ENCODE measurements around the gene APC. TPM values are rescaled to one million over a fixed set of nuclear protein-coding genes. Genes with fewer than 3 reads are reported as not detected.

Gene APC
- total and polyA plus RNA-seq, 8 donors, result 2.0 to 175 (median 30.5) TPM

- no peaks in the 10 kb centered on the region for H3K9me3 ChIP-seq
- peaks cover 26 to 82% (median 75%) of the 10 kb centered on the region in 4 donors for H3K36me3 ChIP-seq
- no peak overlapping the region for H3K4me3 ChIP-seq
- intact Hi-C loops (cut with DNase I; ENCODE audit: low total_unique reads), result no loop called here
- no peak for TF ChIP-seq POLR2AphosphoS5 (IDR thresholded peaks at IDR 0.05)
- TF ChIP-seq POLR2A (IDR thresholded peaks at IDR 0.05), result no peak
- DNase-seq, result no peak
- H3K27ac ChIP-seq, result no peak overlapping the region
- no peaks in the 10 kb centered on the region for H3K4me1 ChIP-seq
- H3K27me3 ChIP-seq, result no peaks in the 10 kb centered on the region
These were observed 86.5 kb downstream of the APC start for GRCh38 chr5:112824197-112824596.

- H3K36me3 ChIP-seq, result peaks cover 14 to 88% (median 84%) of the 10 kb centered on the region in 4 donors
- intact Hi-C loops (cut with DNase I; ENCODE audit: low total_unique reads), result no loop called here
- no peaks in the 10 kb centered on the region for H3K27me3 ChIP-seq
- no peak for DNase-seq
- H3K4me3 ChIP-seq, result no peak overlapping the region
- H3K27ac ChIP-seq, result no peak overlapping the region
- no peaks in the 10 kb centered on the region for H3K9me3 ChIP-seq
- H3K4me1 ChIP-seq, result no peaks in the 10 kb centered on the region
- WGBS, 5 donors, result 78 to 93% (median 89%) methylated on average over 2 of the region's 2 CpGs
- TF ChIP-seq POLR2AphosphoS5 (IDR thresholded peaks at IDR 0.05) (no peak), EP300 (IDR thresholded peaks at IDR 0.05) (no peak), POLR2A (IDR thresholded peaks at IDR 0.05) (no peak), CTCF (IDR thresholded peaks at IDR 0.05) (no peak)
These were observed 92.7 kb downstream of the APC start for GRCh38 chr5:112830378-112830777.

GRCh38 chr5:112833971-112834370 lies 96.3 kb downstream of the APC start:
- no peak overlapping the region for H3K27ac ChIP-seq
- DNase-seq, result no peak
- H3K4me3 ChIP-seq, result no peak overlapping the region
- no peak for TF ChIP-seq POLR2A (IDR thresholded peaks at IDR 0.05)
- TF ChIP-seq POLR2AphosphoS5 (IDR thresholded peaks at IDR 0.05), result no peak
- TF ChIP-seq CTCF (IDR thresholded peaks at IDR 0.05), result no peak
- no peak for TF ChIP-seq EP300 (IDR thresholded peaks at IDR 0.05)
- peaks cover 15 to 97% (median 88%) of the 10 kb centered on the region in 4 donors for H3K36me3 ChIP-seq
- H3K4me1 ChIP-seq, result no peaks in the 10 kb centered on the region
- H3K27me3 ChIP-seq, result no peaks in the 10 kb centered on the region
- intact Hi-C loops (cut with DNase I; ENCODE audit: low total_unique reads), result no loop called here
- 97 to 100% (median 99%) methylated on average over 13 of the region's 13 CpGs for WGBS, 5 donors
- no peaks in the 10 kb centered on the region for H3K9me3 ChIP-seq

- no peak overlapping the region for H3K4me3 ChIP-seq
- 84 to 88% (median 84%) methylated on average over 1 of the region's 1 CpG for WGBS, 5 donors
These were observed 106.8 kb downstream of the APC start for GRCh38 chr5:112844489-112844888.

More at GRCh38 chr5:112844489-112844888, 106.8 kb downstream of the APC start:
- H3K4me1 ChIP-seq, result peaks cover 0 to 6% (median 2%) of the 10 kb centered on the region in 4 donors
- DNase-seq, result no peak
- no peak overlapping the region for H3K27ac ChIP-seq
- intact Hi-C loops (cut with DNase I; ENCODE audit: low total_unique reads), result no loop called here
- TF ChIP-seq CTCF (IDR thresholded peaks at IDR 0.05), result no peak
- no peak for TF ChIP-seq EP300 (IDR thresholded peaks at IDR 0.05)
- no peaks in the 10 kb centered on the region for H3K9me3 ChIP-seq
- H3K36me3 ChIP-seq, result peaks cover 0 to 7% (median 4%) of the 10 kb centered on the region in 4 donors
- no peaks in the 10 kb centered on the region for H3K27me3 ChIP-seq

Measured in stomach (tissue), 9 donors.